ENCODE data around the gene CALD1. TPM values are rescaled to one million over a fixed set of nuclear protein-coding genes. Genes with fewer than 3 reads are reported as not detected.

The CALD1 gene
- total and polyA plus RNA-seq, 4 donors = 48.0 to 226 (median 95.2) TPM

DNA sequence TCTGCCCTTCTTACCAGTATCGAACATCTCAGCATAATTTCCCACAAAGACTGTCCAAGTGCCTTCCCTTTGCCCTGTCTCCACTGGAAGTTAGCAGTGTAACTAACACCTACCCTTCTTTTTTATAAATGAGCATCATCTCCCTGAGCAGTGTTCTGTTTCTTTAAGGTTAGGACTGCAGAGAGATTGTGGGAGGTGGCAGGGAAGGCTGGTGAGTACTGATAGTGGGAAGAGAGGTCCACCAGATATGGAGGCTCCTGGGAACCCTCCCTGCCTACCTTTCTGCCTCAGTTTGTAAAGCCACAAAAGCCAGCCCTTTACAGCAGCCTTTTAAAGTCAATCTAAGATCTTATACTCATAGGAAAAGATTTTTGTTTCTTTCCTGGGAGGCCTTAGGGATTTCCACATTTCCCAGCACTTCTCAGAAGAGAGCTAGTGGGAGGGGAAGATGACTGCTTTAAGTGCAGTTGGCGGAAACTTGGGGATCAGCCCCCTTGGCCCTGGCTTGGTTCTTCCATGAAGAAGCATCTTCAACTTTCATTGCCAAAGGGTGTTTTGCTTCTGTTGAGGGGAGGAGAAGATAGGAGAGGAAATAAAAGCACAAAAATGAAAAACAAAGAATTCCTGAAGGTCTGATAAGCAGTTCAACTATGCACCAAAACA lies 36.6 kb upstream of the CALD1 start:
- no peaks in the 10 kb centered on the region for H3K4me1 ChIP-seq (ENCODE audit: control insufficient read depth in 4 of 4, insufficient read depth in 4 of 4, low read length in 3 of 4)
- no peaks in the 10 kb centered on the region for H3K27me3 ChIP-seq (ENCODE audit: control insufficient read depth in 4 of 4, insufficient read depth in 4 of 4, low read length in 3 of 4)
- no peaks in the 10 kb centered on the region for H3K9me3 ChIP-seq (ENCODE audit: control insufficient read depth in 4 of 4, low read length in 3 of 4)
- peak; percentile 56 for DNase-seq (ENCODE audit: low spot score)
- no peaks in the 10 kb centered on the region for H3K36me3 ChIP-seq (ENCODE audit: control insufficient read depth in 4 of 4, insufficient read depth in 3 of 4, low read depth in 1 of 4, low read length in 3 of 4)
- no peak overlapping the region for H3K9ac ChIP-seq (ENCODE audit: low read depth in 1 of 2, low read length in 2 of 2)
- peak overlapping the region in 1 of 2 donors; percentile 51 for H3K27ac ChIP-seq (ENCODE audit: low read depth in 1 of 2, low read length in 2 of 2)
- peak; percentile 42 for TF ChIP-seq NR2F2 (IDR thresholded peaks at IDR 0.05)
- no peak for TF ChIP-seq HNF4A (conservative IDR thresholded peaks at IDR 0.05)
- TF ChIP-seq, protein P1, sequence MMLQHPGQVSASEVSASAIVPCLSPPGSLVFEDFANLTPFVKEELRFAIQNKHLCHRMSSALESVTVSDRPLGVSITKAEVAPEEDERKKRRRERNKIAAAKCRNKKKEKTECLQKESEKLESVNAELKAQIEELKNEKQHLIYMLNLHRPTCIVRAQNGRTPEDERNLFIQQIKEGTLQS (IDR thresholded peaks at IDR 0.05) = no peak
- TF ChIP-seq, protein P2, sequence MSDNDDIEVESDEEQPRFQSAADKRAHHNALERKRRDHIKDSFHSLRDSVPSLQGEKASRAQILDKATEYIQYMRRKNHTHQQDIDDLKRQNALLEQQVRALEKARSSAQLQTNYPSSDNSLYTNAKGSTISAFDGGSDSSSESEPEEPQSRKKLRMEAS (IDR thresholded peaks at IDR 0.05) = no peak
- no peak for TF ChIP-seq FOXA1 (IDR thresholded peaks at IDR 0.05)
- H3K4me3 ChIP-seq (ENCODE audit: low read depth in 1 of 3, low read length in 3 of 3) = no peak overlapping the region
- 80% methylated on average over 2 of the region's 2 CpGs for WGBS

- Histone ChIP-seq H3K4me1 (ENCODE audit: control insufficient read depth in 4 of 4, insufficient read depth in 4 of 4, low read length in 3 of 4) (no peaks in the 10 kb centered on the region), H3K27ac (ENCODE audit: low read depth in 1 of 2, low read length in 2 of 2) (no peak overlapping the region), H3K27me3 (ENCODE audit: control insufficient read depth in 4 of 4, insufficient read depth in 4 of 4, low read length in 3 of 4) (no peaks in the 10 kb centered on the region), H3K9ac (ENCODE audit: low read depth in 1 of 2, low read length in 2 of 2) (no peak overlapping the region), H3K36me3 (ENCODE audit: control insufficient read depth in 4 of 4, insufficient read depth in 3 of 4, low read depth in 1 of 4, low read length in 3 of 4) (no peaks in the 10 kb centered on the region), H3K9me3 (ENCODE audit: control insufficient read depth in 4 of 4, low read length in 3 of 4) (no peaks in the 10 kb centered on the region), H3K4me3 (ENCODE audit: low read depth in 1 of 3, low read length in 3 of 3) (no peak overlapping the region)
- TF ChIP-seq JUND (IDR thresholded peaks at IDR 0.05) = no peak
- no peak for TF ChIP-seq TAF1 (conservative IDR thresholded peaks at IDR 0.05)
- WGBS = 82% methylated on average over 3 of the region's 3 CpGs
- no peak for DNase-seq (ENCODE audit: low spot score)
Observed at GRCh38 chr7:134744569-134744968, 34.9 kb upstream of the CALD1 start.

DNA sequence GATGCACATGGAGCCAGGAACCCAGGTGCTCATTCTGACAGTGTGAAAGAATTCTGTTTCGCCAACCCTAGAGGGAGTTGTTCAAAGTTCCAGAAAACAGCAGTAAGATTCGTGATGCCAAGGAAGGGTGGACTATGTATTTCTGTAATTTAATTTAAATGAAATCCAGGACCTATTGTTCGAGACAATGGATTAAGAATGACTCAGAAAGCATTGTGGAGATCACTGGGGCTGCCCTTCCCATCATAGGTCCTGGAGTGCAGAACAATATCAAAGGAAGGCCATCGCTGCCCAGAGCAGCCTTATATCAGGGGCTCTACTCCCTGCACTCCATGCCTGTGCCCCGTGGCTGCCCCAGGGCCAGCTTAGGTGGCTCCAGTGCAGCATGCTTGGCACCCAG lies 32.1 kb upstream of the CALD1 start:
- Histone ChIP-seq H3K9ac (ENCODE audit: low read depth in 1 of 2, low read length in 2 of 2) (no peak overlapping the region), H3K4me1 (ENCODE audit: control insufficient read depth in 4 of 4, insufficient read depth in 4 of 4, low read length in 3 of 4) (peaks cover 0 to 2% (median 0%) of the 10 kb centered on the region in 4 donors), H3K4me3 (ENCODE audit: low read depth in 1 of 3, low read length in 3 of 3) (no peak overlapping the region), H3K9me3 (ENCODE audit: control insufficient read depth in 4 of 4, low read length in 3 of 4) (no peaks in the 10 kb centered on the region), H3K27me3 (ENCODE audit: control insufficient read depth in 4 of 4, insufficient read depth in 4 of 4, low read length in 3 of 4) (no peaks in the 10 kb centered on the region), H3K27ac (ENCODE audit: low read depth in 1 of 2, low read length in 2 of 2) (no peak overlapping the region), H3K36me3 (ENCODE audit: control insufficient read depth in 4 of 4, insufficient read depth in 3 of 4, low read depth in 1 of 4, low read length in 3 of 4) (no peaks in the 10 kb centered on the region)
- DNase-seq (ENCODE audit: low spot score) = no peak
- TF ChIP-seq HNF4G (IDR thresholded peaks at IDR 0.05) (no peak), GABPA (IDR thresholded peaks at IDR 0.05 in 1 of 2, conservative IDR thresholded peaks at IDR 0.05 in 1 of 2) (no peak), JUND (IDR thresholded peaks at IDR 0.05) (no peak), CTCF (IDR thresholded peaks at IDR 0.05; ENCODE audit: low read depth, low read length, missing input control) (no peak), FOXA2 (IDR thresholded peaks at IDR 0.05) (no peak), NR2F2 (IDR thresholded peaks at IDR 0.05) (no peak), HNF4A (conservative IDR thresholded peaks at IDR 0.05) (no peak), RAD21 (IDR thresholded peaks at IDR 0.05) (no peak)
- TF ChIP-seq, protein P1 (IDR thresholded peaks at IDR 0.05) = no peak
- TF ChIP-seq, protein P3, sequence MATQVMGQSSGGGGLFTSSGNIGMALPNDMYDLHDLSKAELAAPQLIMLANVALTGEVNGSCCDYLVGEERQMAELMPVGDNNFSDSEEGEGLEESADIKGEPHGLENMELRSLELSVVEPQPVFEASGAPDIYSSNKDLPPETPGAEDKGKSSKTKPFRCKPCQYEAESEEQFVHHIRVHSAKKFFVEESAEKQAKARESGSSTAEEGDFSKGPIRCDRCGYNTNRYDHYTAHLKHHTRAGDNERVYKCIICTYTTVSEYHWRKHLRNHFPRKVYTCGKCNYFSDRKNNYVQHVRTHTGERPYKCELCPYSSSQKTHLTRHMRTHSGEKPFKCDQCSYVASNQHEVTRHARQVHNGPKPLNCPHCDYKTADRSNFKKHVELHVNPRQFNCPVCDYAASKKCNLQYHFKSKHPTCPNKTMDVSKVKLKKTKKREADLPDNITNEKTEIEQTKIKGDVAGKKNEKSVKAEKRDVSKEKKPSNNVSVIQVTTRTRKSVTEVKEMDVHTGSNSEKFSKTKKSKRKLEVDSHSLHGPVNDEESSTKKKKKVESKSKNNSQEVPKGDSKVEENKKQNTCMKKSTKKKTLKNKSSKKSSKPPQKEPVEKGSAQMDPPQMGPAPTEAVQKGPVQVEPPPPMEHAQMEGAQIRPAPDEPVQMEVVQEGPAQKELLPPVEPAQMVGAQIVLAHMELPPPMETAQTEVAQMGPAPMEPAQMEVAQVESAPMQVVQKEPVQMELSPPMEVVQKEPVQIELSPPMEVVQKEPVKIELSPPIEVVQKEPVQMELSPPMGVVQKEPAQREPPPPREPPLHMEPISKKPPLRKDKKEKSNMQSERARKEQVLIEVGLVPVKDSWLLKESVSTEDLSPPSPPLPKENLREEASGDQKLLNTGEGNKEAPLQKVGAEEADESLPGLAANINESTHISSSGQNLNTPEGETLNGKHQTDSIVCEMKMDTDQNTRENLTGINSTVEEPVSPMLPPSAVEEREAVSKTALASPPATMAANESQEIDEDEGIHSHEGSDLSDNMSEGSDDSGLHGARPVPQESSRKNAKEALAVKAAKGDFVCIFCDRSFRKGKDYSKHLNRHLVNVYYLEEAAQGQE (IDR thresholded peaks at IDR 0.05) = no peak
- TF ChIP-seq, protein P2 (IDR thresholded peaks at IDR 0.05) = no peak
- WGBS = 86% methylated on average over 5 of the region's 5 CpGs
